HG02870 (cell line): ENCODE measurements around the gene TGFBR3.

Source experiments
- ATAC-seq: cut with Tn5 transposase; IDR thresholded peaks from one replicate; pipeline ENCODE4 v1.9.1; 2021; ENCODE audit warnings: mild to moderate bottlenecking, moderate library complexity; ENCODE audit not compliant: unreplicated experiment

Gene TGFBR3

GRCh38 chr1:91885716-91886506, at the start of gene TGFBR3:
Gene TGFBR3, minus strand, starts transcription at chr1:91886151. Its CDS starts 24,620 bp downstream, at chr1:91861531.
- peak; percentile 72 for ATAC-seq

- no peak for ATAC-seq
These were observed 43.3 kb upstream of the TGFBR3 start for GRCh38 chr1:91929250-91929649.

- no peak for ATAC-seq
These were observed 42.1 kb upstream of the TGFBR3 start for GRCh38 chr1:91928026-91928425.

- no peak for ATAC-seq
These were observed 39.9 kb upstream of the TGFBR3 start for GRCh38 chr1:91925644-91926435.

GRCh38 chr1:91924146-91924545, 38.2 kb upstream of the TGFBR3 start:
- no peak for ATAC-seq

GRCh38 chr1:91919962-91920361, 34.0 kb upstream of the TGFBR3 start:
- ATAC-seq, result no peak

- no peak for ATAC-seq
These were observed 31.0 kb upstream of the TGFBR3 start for GRCh38 chr1:91916811-91917460.

- ATAC-seq, result no peak
These were observed 30.1 kb upstream of the TGFBR3 start for GRCh38 chr1:91916046-91916445.

- no peak for ATAC-seq
These were observed 27.1 kb upstream of the TGFBR3 start for GRCh38 chr1:91913018-91913417.

GRCh38 chr1:91912266-91912665, 26.3 kb upstream of the TGFBR3 start:
- no peak for ATAC-seq

GRCh38 chr1:91901231-91901630, 15.3 kb upstream of the TGFBR3 start:
- no peak for ATAC-seq

GRCh38 chr1:91900562-91900961, 14.6 kb upstream of the TGFBR3 start:
- ATAC-seq, result no peak

GRCh38 chr1:91897016-91897415, 11.1 kb upstream of the TGFBR3 start:
- no peak for ATAC-seq

GRCh38 chr1:91895832-91896556, 10.0 kb upstream of the TGFBR3 start:
- no peak for ATAC-seq

GRCh38 chr1:91894036-91894761, 8.2 kb upstream of the TGFBR3 start:
- no peak for ATAC-seq

GRCh38 chr1:91891969-91892368, 6.0 kb upstream of the TGFBR3 start:
- no peak for ATAC-seq

- ATAC-seq, result no peak
These were observed 5.5 kb upstream of the TGFBR3 start for GRCh38 chr1:91891454-91891853.

GRCh38 chr1:91889717-91890459, 3.9 kb upstream of the TGFBR3 start:
- ATAC-seq, result no peak

GRCh38 chr1:91885213-91885715, 687 bp downstream of the TGFBR3 start:
- ATAC-seq, result no peak
